HCT116 (cell line): ENCODE measurements around the gene NEO1. TPM values are rescaled to one million over a fixed set of nuclear protein-coding genes. Genes with fewer than 3 reads are reported as not detected.

Source experiments
- ATAC-seq: fragments of 200-7000 bp; cut with Tn5 transposase; 2 replicates; pipeline ENCODE4 v1.9.1; 2020; ENCODE audit warnings: mild to moderate bottlenecking, moderate library complexity
- BruUV-seq: library from RNA; stranded (reverse); fragments of 400-500 nt; replicated peaks from 2 replicates; lab custom pipeline; 2021; lab: Mats Ljungman, UMichigan
- CTCF ChIA-PET: fragments of 300-600 bp; sonication (Branson Sonifier 250); formaldehyde crosslinking; loops from one replicate; lab custom pipeline; 2021; ENCODE audit warnings: antibody characterized with exemption; lab: Charles Lee
- POLR2A ChIA-PET: fragments of 300-600, 350-600 bp; sonication (Branson Sonifier 250); formaldehyde crosslinking; loops from one replicate; lab custom pipeline; 2021; ENCODE audit warnings: antibody characterized with exemption; lab: Charles Lee
- RAD21 ChIA-PET, 2 experiments: fragments of 300-600 bp; sonication (Branson Sonifier 250); formaldehyde crosslinking; loops; one replicate each; lab custom pipeline; 2023; ENCODE audit warnings: low total read pairs in 2 of 2; ENCODE audit not compliant: uncharacterized antibody in 2 of 2, unreplicated experiment in 2 of 2, low non-redundant PET in 1 of 2; lab: Charles Lee
- DNase-seq: peaks from one replicate; pipeline ENCODE4 v3.0.0-alpha.2; 2010; ENCODE audit warnings: low read depth, low spot score
- H2AFZ ChIP-seq: fragments of 200-600 bp; shearing (Covaris generic), sonication (generic); 2 replicates; pipeline ENCODE4 v1.6.1; 2017; ENCODE audit warnings: low read depth, mixed run types, mixed read lengths, antibody characterized with exemption, low read length; ENCODE audit not compliant: poor library complexity, severe bottlenecking
- H3K27ac ChIP-seq: 2 replicates; pipeline ENCODE4 v1.5.1; 2012; ENCODE audit warnings: low read depth, low read length
- H3K27me3 ChIP-seq: fragments of 200-600 bp; sonication (generic); 2 replicates; pipeline ENCODE4 v1.6.1; 2016; ENCODE audit warnings: mixed run types, low read length, mixed read lengths; ENCODE audit not compliant: insufficient read depth
- H3K36me3 ChIP-seq, 2 experiments: fragments of 200-500 bp in 1 of 2; fragments of 200-600 bp in 1 of 2; sonication (Bioruptor generic) in 1 of 2; sonication (generic) in 1 of 2; 2 replicates each; pipeline versions ENCODE4 v1.5.1 to v1.6.1; 2014 to 2016; ENCODE audit warnings: low read length in 2 of 2, inconsistent platforms in 1 of 2, mixed read lengths in 1 of 2, mixed run types in 1 of 2; ENCODE audit not compliant: insufficient read depth in 2 of 2, control insufficient read depth in 1 of 2
- H3K4me1 ChIP-seq, 2 experiments: fragments of 200-600 bp in 1 of 2; sonication (generic) in 1 of 2; 2 replicates each; pipeline versions ENCODE4 v1.5.1 to v1.6.1; 2012 to 2017; ENCODE audit warnings: low read length in 2 of 2, inconsistent platforms in 1 of 2, mild to moderate bottlenecking in 1 of 2, mixed read lengths in 1 of 2, mixed run types in 1 of 2, moderate library complexity in 1 of 2; ENCODE audit not compliant: insufficient read depth in 2 of 2, control insufficient read depth in 1 of 2
- H3K4me2 ChIP-seq: fragments of 200-600 bp; sonication (generic); 2 replicates; pipeline ENCODE4 v1.6.1; 2017; ENCODE audit warnings: mixed run types, low read length, mixed read lengths
- H3K4me3 ChIP-seq, 2 experiments: fragments of 200-600 bp in 1 of 2; sonication (generic) in 1 of 2; replicated peaks in 1 of 2; 2 replicates each; pipeline ENCODE4 v1.5.1; 2011 to 2016; ENCODE audit warnings: low read length in 2 of 2, control low read depth in 1 of 2, low read depth in 1 of 2, mild to moderate bottlenecking in 1 of 2, mixed read lengths in 1 of 2, mixed run types in 1 of 2
- H3K79me2 ChIP-seq: fragments of 200-600 bp; sonication (generic); 2 replicates; pipeline ENCODE4 v1.6.1; 2017; ENCODE audit warnings: mild to moderate bottlenecking, mixed run types, low read length, moderate library complexity, mixed read lengths; ENCODE audit not compliant: insufficient read depth
- H3K9ac ChIP-seq: fragments of 200-600 bp; sonication (generic); 2 replicates; pipeline ENCODE4 v1.6.1; 2016; ENCODE audit warnings: low read length, mixed read lengths
- H3K9me2 ChIP-seq: fragments of 200-600 bp; sonication (generic), shearing (Covaris generic); 2 replicates; pipeline ENCODE4 v1.6.1; 2017; ENCODE audit warnings: mixed run types, mild to moderate bottlenecking, moderate library complexity; ENCODE audit not compliant: insufficient read depth
- H3K9me3 ChIP-seq, 2 experiments: fragments of 200-500 bp in 1 of 2; fragments of 200-600 bp in 1 of 2; sonication (Bioruptor generic) in 1 of 2; sonication (generic) in 1 of 2; 2 replicates each; pipeline ENCODE4 v1.6.1; 2014 to 2017; ENCODE audit warnings: low read length in 2 of 2, mixed read lengths in 2 of 2, inconsistent platforms in 1 of 2, low read depth in 1 of 2, mild to moderate bottlenecking in 1 of 2, mixed run types in 1 of 2, moderate library complexity in 1 of 2; ENCODE audit not compliant: control insufficient read depth in 1 of 2, insufficient read depth in 1 of 2
- H4K20me1 ChIP-seq: fragments of 200-600 bp; sonication (generic), shearing (Covaris generic); 2 replicates; pipeline ENCODE4 v1.6.1; 2017; ENCODE audit warnings: mixed run types, mild to moderate bottlenecking, moderate library complexity; ENCODE audit not compliant: insufficient read depth
- ATF3 ChIP-seq: IDR thresholded peaks from 2 replicates; pipeline ENCODE4 v1.6.1; 2012
- CBX3 ChIP-seq: IDR thresholded peaks from 2 replicates; pipeline ENCODE4 v1.6.1; 2012; ENCODE audit warnings: low read depth
- CEBPB ChIP-seq: IDR thresholded peaks from 2 replicates; pipeline ENCODE4 v1.6.1; 2012; ENCODE audit warnings: low read depth
- EGR1 ChIP-seq: IDR thresholded peaks from 2 replicates; pipeline ENCODE4 v1.6.1; 2012; ENCODE audit warnings: low read depth
- ELF1 ChIP-seq: IDR thresholded peaks from 2 replicates; pipeline ENCODE4 v1.6.1; 2012; ENCODE audit warnings: low read depth, borderline replicate concordance
- EZH2 ChIP-seq: fragments of 200-600 bp; sonication (generic); IDR thresholded peaks from 2 replicates; pipeline ENCODE4 v1.6.1; 2017; ENCODE audit warnings: antibody characterized with exemption, mixed run types
- EZH2phosphoT487 ChIP-seq: fragments of 200-600 bp; IDR thresholded peaks from 2 replicates; pipeline ENCODE4 v1.6.1; 2018; ENCODE audit warnings: antibody characterized with exemption, borderline replicate concordance
- MAX ChIP-seq: IDR thresholded peaks from 2 replicates; pipeline ENCODE4 v1.6.1; 2012
- REST ChIP-seq: IDR thresholded peaks from 2 replicates; pipeline ENCODE4 v1.6.1; 2012; ENCODE audit warnings: low read depth
- SIN3A ChIP-seq: IDR thresholded peaks from 2 replicates; pipeline ENCODE4 v1.6.1; 2012; ENCODE audit warnings: low read depth
- SP1 ChIP-seq: IDR thresholded peaks from 2 replicates; pipeline ENCODE4 v1.6.1; 2012; ENCODE audit warnings: low read depth
- SRF ChIP-seq: IDR thresholded peaks from 2 replicates; pipeline ENCODE4 v1.6.1; 2012; ENCODE audit warnings: low read depth
- TCF7L2 ChIP-seq: IDR thresholded peaks from 2 replicates; pipeline ENCODE4 v1.7.0; 2011; ENCODE audit warnings: borderline replicate concordance, inconsistent platforms; ENCODE audit not compliant: insufficient read depth, insufficient read length; ENCODE audit errors: extremely low read depth
- YY1 ChIP-seq: IDR thresholded peaks from 2 replicates; pipeline ENCODE4 v1.6.1; 2011; ENCODE audit warnings: low read length, low read depth, moderate library complexity, mild to moderate bottlenecking; ENCODE audit not compliant: insufficient replicate concordance; ENCODE audit errors: extremely low read depth
- ZFX ChIP-seq: fragments of 450-650 bp; IDR thresholded peaks from 2 replicates; pipeline ENCODE4 v1.6.1; 2017
- ZNF274 ChIP-seq: fragments of 200-500 bp; sonication (Bioruptor generic); IDR thresholded peaks from 2 replicates; pipeline ENCODE4 v1.6.1; 2014; ENCODE audit warnings: mild to moderate bottlenecking, low read depth, low read length, inconsistent platforms
- intact Hi-C: fragments of 100-400 bp; cut with micrococcal nuclease; formaldehyde crosslinking; loops from 2 replicates; pipeline ENCODE4 v1.10.0; 2022
- total RNA-seq: library from RNA; stranded (reverse); gene quantifications from one replicate; pipeline ENCODE4 v1.2.1, GENCODE V29; 2021; ENCODE audit not compliant: unreplicated experiment

NEO1 gene
- total RNA-seq, 1 experiment from 2014 or later: 30.0 TPM

GRCh38 chr15:73017987-73018386, 34.3 kb upstream of the NEO1 start:
- Histone ChIP-seq H3K9ac (no peak overlapping the region), H2AFZ (no peak overlapping the region), H3K9me2 (no peaks in the 10 kb centered on the region), H3K79me2 (no peaks in the 10 kb centered on the region), H3K27ac (no peak overlapping the region), H3K4me2 (no peak overlapping the region), H3K27me3 (peaks cover 3% of the 10 kb centered on the region; the same call in 1 of the 2 replicates), H3K9me3 (no peaks in the 10 kb centered on the region), H4K20me1 (no peaks in the 10 kb centered on the region), H3K4me1 (no peaks in the 10 kb centered on the region), H3K4me3 (no peak overlapping the region), H3K36me3 (no peaks in the 10 kb centered on the region)
- CTCF ChIA-PET: no interaction called here
- intact Hi-C loops: no loop called here
- ATAC-seq (no peak), DNase-seq (no peak)
- TF ChIP-seq ZFX: no peak
- no peak for TF ChIP-seq YY1
- TF ChIP-seq EZH2phosphoT487: no peak
- no peak for TF ChIP-seq CEBPB
- no TSS peak for BruUV-seq
- POLR2A ChIA-PET: no interaction called here
- RAD21 ChIA-PET: no interaction called here

GRCh38 chr15:73019154-73019553, 33.1 kb upstream of the NEO1 start:
- H3K9me2 ChIP-seq: no peaks in the 10 kb centered on the region
- ChIA-PET RAD21 (no interaction called here), POLR2A (no interaction called here), CTCF (no interaction called here)
- H3K27me3 ChIP-seq: peaks cover 4% of the 10 kb centered on the region; the same call in 1 of the 2 replicates
- no TSS peak for BruUV-seq
- no peaks in the 10 kb centered on the region for H3K9me3 ChIP-seq
- H3K4me1 ChIP-seq: no peaks in the 10 kb centered on the region
- ATAC-seq: no peak
- H3K27ac ChIP-seq: no peak overlapping the region
- H2AFZ ChIP-seq: no peak overlapping the region
- H4K20me1 ChIP-seq: no peaks in the 10 kb centered on the region
- intact Hi-C loops: no loop called here
- H3K4me3 ChIP-seq: no peak overlapping the region
- H3K4me2 ChIP-seq: no peak overlapping the region
- no peak for DNase-seq
- H3K79me2 ChIP-seq: no peaks in the 10 kb centered on the region
- H3K9ac ChIP-seq: no peak overlapping the region
- no peaks in the 10 kb centered on the region for H3K36me3 ChIP-seq
- TF ChIP-seq ZFX: no peak
- no peak for TF ChIP-seq REST
- no peak for TF ChIP-seq EGR1
- TF ChIP-seq MAX: no peak
- no peak for TF ChIP-seq CBX3
- TF ChIP-seq ELF1: no peak
- no peak for TF ChIP-seq SP1
- TF ChIP-seq EZH2phosphoT487: no peak
- no peak for TF ChIP-seq YY1
- TF ChIP-seq ZNF274: no peak
- TF ChIP-seq TCF7L2: no peak
- no peak for TF ChIP-seq SIN3A
- TF ChIP-seq SRF: no peak
- no peak for TF ChIP-seq ATF3
- TF ChIP-seq EZH2: no peak
